GM06990 (cell line): Measurements from ENCODE around the gene POC1B.

Experiments used
- DNase-seq: peaks from one replicate; pipeline ENCODE4 v3.0.0-alpha.2; 2011; ENCODE audit not compliant: insufficient read length; ENCODE audit errors: extremely low read depth
- H3K27me3 ChIP-seq: replicated peaks from 2 replicates; pipeline ENCODE4 v1.6.0; 2011; ENCODE audit warnings: low read length; ENCODE audit not compliant: control insufficient read depth, insufficient read depth
- H3K36me3 ChIP-seq: 2 replicates; pipeline ENCODE4 v1.5.1; 2011; ENCODE audit warnings: low read length; ENCODE audit not compliant: control insufficient read depth, insufficient read depth
- H3K4me3 ChIP-seq: replicated peaks from 2 replicates; pipeline ENCODE4 v1.5.1; 2011; ENCODE audit warnings: low read depth, mild to moderate bottlenecking, control low read depth, low read length
- TF ChIP-seq, protein P1 (sequence below): IDR thresholded peaks from 2 replicates; pipeline ENCODE4 v1.5.1; 2011; ENCODE audit warnings: low read length, control low read depth, mild to moderate bottlenecking, inconsistent platforms; ENCODE audit not compliant: insufficient read depth, poor library complexity, severe bottlenecking

The POC1B gene

DNA sequence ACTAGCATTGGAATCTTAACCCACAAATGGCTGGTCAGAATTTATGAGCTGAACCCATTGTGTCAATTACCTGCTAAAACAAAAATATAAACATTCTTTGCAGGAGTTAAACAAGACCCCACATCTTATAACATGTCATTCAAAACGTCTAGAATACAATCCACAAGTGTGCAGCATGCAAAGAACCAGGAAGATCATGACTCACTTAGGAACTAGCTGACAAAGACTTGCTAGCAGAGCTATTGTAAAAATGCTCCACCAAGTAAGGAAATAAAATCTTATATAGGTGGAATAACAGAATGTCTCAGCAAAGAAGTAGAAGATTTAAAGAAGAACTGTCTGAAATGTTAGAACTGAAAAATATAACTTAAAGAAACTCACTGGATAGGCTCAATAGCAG lies 26.5 kb upstream of the POC1B start:
- no peak for DNase-seq

DNA sequence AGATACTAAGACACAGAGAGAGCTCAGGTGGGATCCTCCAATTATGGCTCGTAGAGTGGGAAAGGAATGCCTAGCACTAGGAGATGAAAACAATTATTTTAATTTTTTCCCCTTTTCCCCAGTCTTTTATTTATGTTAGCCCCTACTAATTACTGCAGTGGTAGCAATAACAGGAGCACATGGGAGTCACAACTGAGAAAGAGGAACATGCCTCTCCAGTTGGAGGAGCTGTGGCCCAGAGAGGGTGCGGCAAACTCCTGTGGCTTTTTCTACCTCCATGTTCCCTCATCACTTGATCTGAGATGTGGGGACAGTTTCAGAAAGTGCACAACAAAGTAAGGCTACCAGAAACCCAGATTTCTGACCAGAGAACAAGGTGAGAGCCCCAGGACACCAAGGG lies 25.9 kb upstream of the POC1B start:
- DNase-seq: no peak
- H3K36me3 ChIP-seq: no peaks in the 10 kb centered on the region
- no peaks in the 10 kb centered on the region for H3K27me3 ChIP-seq
- no peak overlapping the region for H3K4me3 ChIP-seq
- TF ChIP-seq, protein P1, sequence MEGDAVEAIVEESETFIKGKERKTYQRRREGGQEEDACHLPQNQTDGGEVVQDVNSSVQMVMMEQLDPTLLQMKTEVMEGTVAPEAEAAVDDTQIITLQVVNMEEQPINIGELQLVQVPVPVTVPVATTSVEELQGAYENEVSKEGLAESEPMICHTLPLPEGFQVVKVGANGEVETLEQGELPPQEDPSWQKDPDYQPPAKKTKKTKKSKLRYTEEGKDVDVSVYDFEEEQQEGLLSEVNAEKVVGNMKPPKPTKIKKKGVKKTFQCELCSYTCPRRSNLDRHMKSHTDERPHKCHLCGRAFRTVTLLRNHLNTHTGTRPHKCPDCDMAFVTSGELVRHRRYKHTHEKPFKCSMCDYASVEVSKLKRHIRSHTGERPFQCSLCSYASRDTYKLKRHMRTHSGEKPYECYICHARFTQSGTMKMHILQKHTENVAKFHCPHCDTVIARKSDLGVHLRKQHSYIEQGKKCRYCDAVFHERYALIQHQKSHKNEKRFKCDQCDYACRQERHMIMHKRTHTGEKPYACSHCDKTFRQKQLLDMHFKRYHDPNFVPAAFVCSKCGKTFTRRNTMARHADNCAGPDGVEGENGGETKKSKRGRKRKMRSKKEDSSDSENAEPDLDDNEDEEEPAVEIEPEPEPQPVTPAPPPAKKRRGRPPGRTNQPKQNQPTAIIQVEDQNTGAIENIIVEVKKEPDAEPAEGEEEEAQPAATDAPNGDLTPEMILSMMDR: no peak

More for the DNA sequence above, 26.5 kb upstream of the POC1B start:
- TF ChIP-seq, protein P1: no peak
- H3K36me3 ChIP-seq: no peaks in the 10 kb centered on the region
- no peak overlapping the region for H3K4me3 ChIP-seq
- no peaks in the 10 kb centered on the region for H3K27me3 ChIP-seq

DNA sequence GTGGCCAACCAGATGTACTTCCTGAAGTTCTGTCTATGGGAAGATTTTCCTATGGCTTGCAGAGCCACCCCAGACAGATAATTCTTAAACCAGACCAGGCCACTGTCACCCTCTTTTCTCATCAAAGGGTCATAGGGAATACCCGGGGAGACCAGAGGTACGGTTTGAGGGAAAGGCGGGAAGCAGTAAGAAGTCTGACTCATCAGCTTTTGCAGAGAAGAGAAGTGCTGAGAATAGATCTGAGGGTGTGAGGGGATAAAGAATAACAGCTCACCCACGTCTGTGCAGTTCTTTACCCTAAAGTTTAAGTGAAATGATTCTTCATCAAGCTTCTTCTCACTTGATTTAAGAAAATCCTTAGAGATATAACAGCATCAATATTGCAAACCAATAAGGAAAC lies 21.3 kb upstream of the POC1B start:
- Histone ChIP-seq H3K27me3 (no peaks in the 10 kb centered on the region), H3K36me3 (no peaks in the 10 kb centered on the region), H3K4me3 (no peak overlapping the region)
- TF ChIP-seq, protein P1: no peak
- DNase-seq: no peak

DNA sequence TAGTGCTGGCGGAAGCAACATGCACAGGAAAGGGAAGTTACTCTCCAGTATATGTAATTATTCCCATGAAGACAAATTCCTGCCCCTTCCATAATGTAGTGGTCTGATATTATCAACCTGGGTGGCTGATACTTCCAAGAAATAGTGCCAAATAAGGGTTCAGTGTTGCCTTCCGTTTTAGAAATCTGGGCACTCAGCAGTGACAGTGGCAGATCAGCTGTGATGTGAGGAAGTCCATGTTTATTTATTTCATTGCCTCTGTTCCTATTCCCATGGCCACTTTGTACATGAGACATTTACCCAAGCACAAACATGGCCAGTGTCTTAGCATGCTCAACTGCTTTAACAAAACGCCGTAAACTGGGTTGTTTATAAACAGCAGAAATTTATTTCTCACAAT lies 20.3 kb upstream of the POC1B start:
- Histone ChIP-seq H3K36me3 (no peaks in the 10 kb centered on the region), H3K4me3 (no peak overlapping the region), H3K27me3 (no peaks in the 10 kb centered on the region)
- TF ChIP-seq, protein P1: no peak
- no peak for DNase-seq

DNA sequence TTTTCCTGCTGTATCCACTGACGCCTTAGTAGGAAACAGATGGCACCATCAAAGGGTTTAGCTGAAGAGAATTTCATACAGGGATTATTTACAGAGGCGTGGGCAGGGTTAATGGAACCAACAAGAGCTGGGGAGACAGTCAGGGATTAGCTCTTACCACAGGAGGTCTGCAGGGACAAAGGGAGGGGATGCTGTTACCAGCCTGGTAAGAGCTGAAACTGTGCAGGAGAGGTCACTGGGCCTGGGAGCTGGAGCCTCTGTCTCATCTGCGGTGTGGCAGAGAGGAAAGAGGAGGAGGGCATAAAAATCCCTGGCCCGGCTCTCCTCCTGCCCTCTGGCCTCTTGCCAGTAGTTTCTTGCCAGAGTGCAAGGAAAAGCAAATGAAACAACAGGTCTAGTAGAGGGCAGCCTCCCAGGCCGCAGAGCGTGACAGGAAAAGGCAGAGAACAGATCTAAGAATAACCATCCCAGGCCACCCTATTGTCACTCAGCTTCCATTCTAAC lies 18.9 kb upstream of the POC1B start:
- Histone ChIP-seq H3K36me3 (no peaks in the 10 kb centered on the region), H3K27me3 (no peaks in the 10 kb centered on the region), H3K4me3 (no peak overlapping the region)
- DNase-seq: no peak
- TF ChIP-seq, protein P1: no peak

DNA sequence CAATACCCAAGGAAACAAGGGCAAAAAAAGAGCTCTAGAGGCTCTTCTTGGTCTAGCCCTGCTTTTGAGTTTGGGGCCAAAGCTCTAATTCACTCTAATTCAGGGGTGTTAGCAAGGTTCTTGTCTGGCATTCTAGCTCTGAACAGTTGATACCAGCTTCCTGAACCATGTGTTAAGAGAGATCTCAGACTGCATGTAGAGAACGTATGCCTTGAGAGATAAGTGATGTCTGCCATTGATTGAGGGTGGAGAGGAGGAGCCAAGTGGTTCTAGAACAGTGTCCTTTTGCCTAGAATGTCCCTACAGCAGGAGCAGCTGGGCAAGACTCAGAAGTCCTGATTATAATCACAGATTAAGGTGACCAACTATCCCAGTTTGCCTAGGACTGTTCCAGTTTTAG lies 18.2 kb upstream of the POC1B start:
- Histone ChIP-seq H3K36me3 (no peaks in the 10 kb centered on the region), H3K4me3 (no peak overlapping the region), H3K27me3 (no peaks in the 10 kb centered on the region)
- no peak for DNase-seq
- TF ChIP-seq, protein P1: no peak
